Measurements from ENCODE around the gene CEP78.

DNA sequence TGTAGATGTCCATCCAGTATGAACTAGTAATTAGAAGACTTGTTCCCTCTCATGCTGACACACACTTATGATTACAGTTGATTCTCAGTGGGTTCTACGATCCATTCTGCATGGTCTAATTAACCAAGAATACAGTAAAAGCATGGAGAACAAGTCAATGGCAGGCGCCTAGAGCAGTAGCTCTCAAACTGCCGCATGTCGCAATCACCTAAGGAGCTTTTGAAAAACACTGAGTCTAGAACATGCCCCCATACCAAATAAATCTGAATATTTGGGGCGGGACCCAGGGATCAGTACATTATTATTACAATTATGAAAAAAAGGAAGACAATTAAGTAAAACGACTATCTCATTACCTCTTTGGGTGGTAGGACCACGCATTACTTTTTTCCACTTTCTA, 26.7 kb upstream of the CEP78 start:
- TF ChIP-seq, protein P1, sequence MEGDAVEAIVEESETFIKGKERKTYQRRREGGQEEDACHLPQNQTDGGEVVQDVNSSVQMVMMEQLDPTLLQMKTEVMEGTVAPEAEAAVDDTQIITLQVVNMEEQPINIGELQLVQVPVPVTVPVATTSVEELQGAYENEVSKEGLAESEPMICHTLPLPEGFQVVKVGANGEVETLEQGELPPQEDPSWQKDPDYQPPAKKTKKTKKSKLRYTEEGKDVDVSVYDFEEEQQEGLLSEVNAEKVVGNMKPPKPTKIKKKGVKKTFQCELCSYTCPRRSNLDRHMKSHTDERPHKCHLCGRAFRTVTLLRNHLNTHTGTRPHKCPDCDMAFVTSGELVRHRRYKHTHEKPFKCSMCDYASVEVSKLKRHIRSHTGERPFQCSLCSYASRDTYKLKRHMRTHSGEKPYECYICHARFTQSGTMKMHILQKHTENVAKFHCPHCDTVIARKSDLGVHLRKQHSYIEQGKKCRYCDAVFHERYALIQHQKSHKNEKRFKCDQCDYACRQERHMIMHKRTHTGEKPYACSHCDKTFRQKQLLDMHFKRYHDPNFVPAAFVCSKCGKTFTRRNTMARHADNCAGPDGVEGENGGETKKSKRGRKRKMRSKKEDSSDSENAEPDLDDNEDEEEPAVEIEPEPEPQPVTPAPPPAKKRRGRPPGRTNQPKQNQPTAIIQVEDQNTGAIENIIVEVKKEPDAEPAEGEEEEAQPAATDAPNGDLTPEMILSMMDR (IDR thresholded peaks at IDR 0.05 in 2 of 3, conservative IDR thresholded peaks at IDR 0.05 in 1 of 3; ENCODE audit: borderline replicate concordance in 1 of 3, insufficient read depth in 1 of 3, low read depth in 2 of 3, low read length in 2 of 3): no peak
- TF ChIP-seq EZH2phosphoT487 (IDR thresholded peaks at IDR 0.05; ENCODE audit: borderline replicate concordance) (no peak), POLR2A (IDR thresholded peaks at IDR 0.05; ENCODE audit: borderline replicate concordance, extremely low read depth, insufficient read depth, insufficient read length) (no peak), EGR1 (IDR thresholded peaks at IDR 0.05; ENCODE audit: low read depth) (no peak), SIN3A (IDR thresholded peaks at IDR 0.05; ENCODE audit: low read depth) (no peak)
